IMR-90 (cell line): ENCODE data around the gene KHK.

Source experiments
- CEBPB ChIP-seq: IDR thresholded peaks from 2 replicates; pipeline ENCODE4 v1.6.1; 2012; ENCODE audit warnings: low read depth, low read length, improper control_type of control experiment
- CHD1 ChIP-seq: IDR thresholded peaks from 2 replicates; pipeline ENCODE4 v1.6.1; 2012; ENCODE audit warnings: low read depth, low read length, improper control_type of control experiment
- CTCF ChIP-seq: conservative IDR thresholded peaks from 2 replicates; pipeline ENCODE4 v1.5.1; 2012; ENCODE audit warnings: mild to moderate bottlenecking, low read depth, low read length, improper control_type of control experiment
- MAFK ChIP-seq: IDR thresholded peaks from 2 replicates; pipeline ENCODE4 v1.6.1; 2012; ENCODE audit warnings: low read depth, low read length, improper control_type of control experiment
- MAZ ChIP-seq: IDR thresholded peaks from 2 replicates; pipeline ENCODE4 v1.6.1; 2012; ENCODE audit warnings: low read depth, mild to moderate bottlenecking, low read length, improper control_type of control experiment, moderate library complexity, borderline replicate concordance
- POLR2A ChIP-seq: IDR thresholded peaks from 2 replicates; pipeline ENCODE4 v1.6.1; 2012; ENCODE audit warnings: mild to moderate bottlenecking, low read depth, low read length
- RFX5 ChIP-seq: IDR thresholded peaks from 2 replicates; pipeline ENCODE4 v1.8.0; 2012; ENCODE audit warnings: low read depth, mild to moderate bottlenecking, low read length, moderate library complexity
- SMC3 ChIP-seq: fragments of 150-350 bp; IDR thresholded peaks from 2 replicates; pipeline ENCODE4 v1.6.1; 2016; ENCODE audit warnings: low read depth, mild to moderate bottlenecking, antibody characterized with exemption, low read length, moderate library complexity
- USF2 ChIP-seq: fragments of 150-350 bp; IDR thresholded peaks from 2 replicates; pipeline ENCODE4 v1.6.1; 2017; ENCODE audit warnings: mild to moderate bottlenecking, antibody characterized with exemption, low read length, low read depth

- TF ChIP-seq CTCF, result no peak
- no peak for TF ChIP-seq POLR2A
- TF ChIP-seq SMC3, result no peak
- TF ChIP-seq CHD1, result no peak
- TF ChIP-seq RFX5, result no peak
- no peak for TF ChIP-seq USF2
- TF ChIP-seq CEBPB, result no peak
- no peak for TF ChIP-seq MAZ
- TF ChIP-seq MAFK, result no peak
These were observed 31.9 kb upstream of the KHK start for GRCh38 chr2:27054721-27055120.
